H1 (cell line): ENCODE data around the gene CEACAM21. TPM values are rescaled to one million over a fixed set of nuclear protein-coding genes. Genes with fewer than 3 reads are reported as not detected.

Source experiments
- ATF2 ChIP-seq: IDR thresholded peaks from 2 replicates; pipeline ENCODE4 v1.6.1; 2012; ENCODE audit warnings: low read length, inconsistent platforms
- KDM1A ChIP-seq: fragments of 200-600, 300-600 bp; sonication (generic); IDR thresholded peaks from 2 replicates; pipeline ENCODE4 v1.7.1; 2016; ENCODE audit warnings: mild to moderate bottlenecking, low read length, borderline replicate concordance
- SIRT6 ChIP-seq: IDR thresholded peaks from one replicate; pipeline ENCODE4 v1.7.1; 2012; ENCODE audit warnings: low read length, inconsistent platforms
- SIX5 ChIP-seq: IDR thresholded peaks from 2 replicates; pipeline ENCODE4 v1.6.1; 2011; ENCODE audit warnings: mild to moderate bottlenecking, low read depth, low read length
- TAF7 ChIP-seq: optimal IDR thresholded peaks from 2 replicates; pipeline ENCODE3; 2011; ENCODE audit warnings: low read depth, mild to moderate bottlenecking, inconsistent platforms, low read length, moderate library complexity, borderline replicate concordance
- YY1 ChIP-seq: IDR thresholded peaks from 2 replicates; pipeline ENCODE4 v1.6.1; 2011; ENCODE audit warnings: low read depth, mild to moderate bottlenecking, low read length
- polyA plus RNA-seq, 7 experiments: library from polyadenylated mRNA; depleted of rRNA in 3 of 7; stranded (reverse) in 5 of 7; unstranded in 2 of 7; fragments of >200 nt in 5 of 7; fragments of 200-250 nt in 2 of 7; gene quantifications; 1 replicate in 5 of 7; 2 replicates in 1 of 7; 4 replicates in 1 of 7; pipeline versions ENCODE4 v1.2.1 to v1.2.3, GENCODE V29; 2011 to 2013; ENCODE audit warnings: missing spikeins in 2 of 7, mixed read lengths in 2 of 7
- total RNA-seq: library from RNA; stranded (reverse); fragmentation: NEBNext Ultra II Directional; extraction: Animal tissue kit (Norgen Biotek cat#: 25700); gene quantifications from 2 replicates; pipeline ENCODE4 v1.2.1, GENCODE V29; 2021

CEACAM21 gene
- total and polyA plus RNA-seq, 2 of the 8 experiments (the other 6 are each of a cell fraction or from before 2014, with no cell fraction given), result not detected

GRCh38 chr19:41575998-41576397 lies at the start of gene CEACAM21 (continued):
- TF ChIP-seq TAF7, result no peak
- TF ChIP-seq YY1, result no peak
- no peak for TF ChIP-seq KDM1A
- TF ChIP-seq ATF2, result no peak
- TF ChIP-seq SIRT6, result no peak
- no peak for TF ChIP-seq SIX5
